Fibroblast of pulmonary artery (primary cell): Measurements from ENCODE around the gene ARHGAP27.

Source experiments
- DNase-seq: peaks from one replicate; pipeline ENCODE4 v3.0.0-alpha.2; 2010; ENCODE audit warnings: low read depth
- H3K4me3 ChIP-seq: replicated peaks from 2 replicates; pipeline ENCODE4 v1.5.1; 2011; ENCODE audit warnings: low read depth, mild to moderate bottlenecking, control low read depth, low read length, moderate library complexity
- TF ChIP-seq, protein P1 (sequence below): IDR thresholded peaks from 2 replicates; pipeline ENCODE4 v1.5.1; 2011; ENCODE audit warnings: mild to moderate bottlenecking, control low read depth, low read length, inconsistent platforms; ENCODE audit errors: missing control alignments

ARHGAP27 gene

DNA sequence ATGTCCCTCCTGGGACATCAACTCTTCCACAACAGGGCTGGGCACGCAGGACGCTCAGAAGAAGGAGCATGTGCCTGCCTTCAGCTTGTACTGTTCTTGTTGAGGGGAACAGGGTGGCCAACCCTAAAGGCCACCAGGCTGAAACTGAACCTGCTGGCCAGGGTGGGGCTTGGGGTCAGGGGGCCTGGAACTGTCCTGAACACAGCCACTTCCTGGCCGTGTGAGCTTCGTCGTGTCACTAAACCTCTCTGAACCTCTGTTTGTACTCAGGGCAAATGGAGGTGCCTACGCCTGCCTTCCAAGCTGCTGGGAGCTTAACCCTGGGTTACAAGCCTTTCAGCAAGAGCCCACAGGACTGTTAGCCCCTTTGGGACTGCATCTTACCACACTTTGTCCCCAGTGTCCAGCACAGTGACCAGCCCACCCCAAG, 6.7 kb downstream of the ARHGAP27 start:
- no peak overlapping the region for H3K4me3 ChIP-seq
- DNase-seq: no peak
- TF ChIP-seq, protein P1, sequence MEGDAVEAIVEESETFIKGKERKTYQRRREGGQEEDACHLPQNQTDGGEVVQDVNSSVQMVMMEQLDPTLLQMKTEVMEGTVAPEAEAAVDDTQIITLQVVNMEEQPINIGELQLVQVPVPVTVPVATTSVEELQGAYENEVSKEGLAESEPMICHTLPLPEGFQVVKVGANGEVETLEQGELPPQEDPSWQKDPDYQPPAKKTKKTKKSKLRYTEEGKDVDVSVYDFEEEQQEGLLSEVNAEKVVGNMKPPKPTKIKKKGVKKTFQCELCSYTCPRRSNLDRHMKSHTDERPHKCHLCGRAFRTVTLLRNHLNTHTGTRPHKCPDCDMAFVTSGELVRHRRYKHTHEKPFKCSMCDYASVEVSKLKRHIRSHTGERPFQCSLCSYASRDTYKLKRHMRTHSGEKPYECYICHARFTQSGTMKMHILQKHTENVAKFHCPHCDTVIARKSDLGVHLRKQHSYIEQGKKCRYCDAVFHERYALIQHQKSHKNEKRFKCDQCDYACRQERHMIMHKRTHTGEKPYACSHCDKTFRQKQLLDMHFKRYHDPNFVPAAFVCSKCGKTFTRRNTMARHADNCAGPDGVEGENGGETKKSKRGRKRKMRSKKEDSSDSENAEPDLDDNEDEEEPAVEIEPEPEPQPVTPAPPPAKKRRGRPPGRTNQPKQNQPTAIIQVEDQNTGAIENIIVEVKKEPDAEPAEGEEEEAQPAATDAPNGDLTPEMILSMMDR: no peak

DNA sequence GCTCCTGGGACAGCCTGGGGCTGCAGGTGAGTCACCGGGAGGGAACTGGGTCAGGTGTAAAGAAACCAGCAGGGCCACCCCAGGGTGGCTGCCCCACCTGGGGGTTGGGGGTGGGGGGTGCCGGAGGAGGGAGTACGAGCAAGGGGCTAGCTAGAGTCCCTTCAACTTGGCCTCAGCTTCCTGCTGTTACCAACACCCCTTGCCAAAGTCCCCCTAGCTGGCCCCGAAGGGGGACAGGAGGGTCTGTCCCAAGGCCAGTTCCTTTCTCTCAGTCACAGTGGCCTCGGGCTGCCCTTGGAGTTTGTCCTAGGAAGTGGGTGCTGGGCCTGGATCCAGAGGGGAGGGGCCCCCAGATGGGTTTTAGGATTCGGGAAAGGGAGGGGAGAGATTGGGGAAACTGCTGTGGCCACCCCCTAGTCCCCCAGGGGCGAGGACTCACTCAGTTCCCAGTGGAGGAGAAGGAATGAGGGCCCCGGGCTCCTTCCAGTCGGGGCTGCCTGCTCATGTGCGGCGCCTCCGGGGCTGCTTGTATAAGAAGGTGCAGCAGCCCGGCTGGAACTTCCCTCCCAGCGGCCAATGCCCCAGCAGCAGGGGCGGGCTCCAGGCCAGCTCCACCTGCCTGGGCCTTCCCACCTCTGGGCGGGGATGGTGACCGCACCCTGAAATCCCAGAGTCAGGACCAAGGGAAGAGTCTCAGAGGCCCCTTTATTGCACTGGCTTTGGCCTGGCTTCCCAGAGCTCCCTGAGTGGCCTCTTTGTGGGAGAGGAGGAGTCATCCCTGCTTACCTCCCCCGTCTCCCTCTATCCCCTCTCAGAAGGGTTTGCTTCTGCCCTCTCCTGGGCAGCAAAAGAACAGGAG, 7.3 kb downstream of the ARHGAP27 start:
- no peak overlapping the region for H3K4me3 ChIP-seq

DNA sequence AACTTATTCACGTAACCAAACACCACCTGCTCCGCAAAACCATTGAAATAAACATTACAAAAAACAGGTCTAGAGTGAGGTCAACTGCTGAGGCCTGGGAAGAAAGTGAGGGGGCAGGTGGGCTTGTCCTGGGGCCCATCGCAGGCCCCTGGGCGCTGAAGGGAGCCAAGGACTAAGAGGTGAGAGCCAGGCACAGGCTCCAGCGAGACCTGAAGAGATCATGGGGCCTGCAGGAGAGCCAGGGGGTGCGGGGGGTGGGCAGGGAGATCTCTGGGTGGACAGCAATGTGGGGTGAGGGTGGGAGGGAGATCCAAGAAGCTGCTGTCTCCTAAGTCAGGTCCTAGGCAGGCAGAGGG, 7.9 kb downstream of the ARHGAP27 start:
- no peak for DNase-seq
- H3K4me3 ChIP-seq: no peak overlapping the region
- TF ChIP-seq, protein P1: no peak

More for the DNA sequence above, 7.3 kb downstream of the ARHGAP27 start:
- TF ChIP-seq, protein P1: peak; percentile 62
- peak; percentile 81 for DNase-seq

DNA sequence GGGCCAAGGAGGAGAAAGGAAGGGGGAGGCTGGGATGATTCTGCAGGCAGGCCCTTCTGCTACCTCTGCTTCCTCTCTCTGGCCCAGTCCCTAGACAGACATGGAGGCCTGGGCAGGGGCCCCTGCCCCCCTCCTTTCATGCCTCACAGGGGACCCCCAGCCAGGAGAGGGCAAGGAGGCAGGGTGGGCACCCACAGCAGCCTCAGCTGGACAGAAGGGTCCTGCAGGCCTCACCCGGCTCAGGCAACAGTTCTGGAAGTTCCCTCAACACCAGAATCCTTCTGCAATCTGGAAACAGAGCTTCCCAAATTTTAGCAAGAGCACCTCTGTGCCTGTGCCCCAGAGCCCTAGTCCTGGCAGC, 8.7 kb downstream of the ARHGAP27 start:
- H3K4me3 ChIP-seq: no peak overlapping the region
- DNase-seq: no peak
- TF ChIP-seq, protein P1: no peak

DNA sequence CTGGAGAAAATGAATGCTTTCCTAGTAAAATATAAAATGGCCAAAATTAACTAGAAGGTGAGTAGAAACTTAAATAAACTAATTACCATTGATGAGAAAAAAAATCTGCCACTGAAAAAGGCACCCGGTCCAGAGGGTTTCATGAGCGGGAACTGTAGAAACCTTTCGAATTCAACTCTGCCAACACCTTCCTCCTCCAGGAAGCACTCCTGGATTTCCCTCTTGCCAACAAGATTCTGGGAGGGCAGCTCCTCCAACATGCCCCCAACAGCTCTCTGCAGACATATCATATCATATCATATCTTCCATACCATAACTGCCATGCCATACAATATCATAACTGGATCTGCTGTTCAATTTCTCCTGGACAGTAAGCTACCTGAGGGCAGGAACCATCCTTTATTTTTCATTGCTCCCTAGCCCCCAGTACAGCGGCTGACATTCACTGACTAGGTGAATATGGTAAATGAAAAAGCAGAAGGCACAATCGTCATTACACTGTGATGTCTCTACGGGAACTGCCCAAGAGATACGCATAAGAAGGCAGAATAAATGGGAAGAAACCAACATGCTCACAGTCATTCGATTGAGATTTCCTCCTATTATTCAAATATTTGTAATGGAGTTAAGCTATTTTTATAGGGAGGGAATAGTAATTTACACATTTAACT, 9.2 kb downstream of the ARHGAP27 start:
- TF ChIP-seq, protein P1: no peak
- no peak for DNase-seq
- H3K4me3 ChIP-seq: no peak overlapping the region

DNA sequence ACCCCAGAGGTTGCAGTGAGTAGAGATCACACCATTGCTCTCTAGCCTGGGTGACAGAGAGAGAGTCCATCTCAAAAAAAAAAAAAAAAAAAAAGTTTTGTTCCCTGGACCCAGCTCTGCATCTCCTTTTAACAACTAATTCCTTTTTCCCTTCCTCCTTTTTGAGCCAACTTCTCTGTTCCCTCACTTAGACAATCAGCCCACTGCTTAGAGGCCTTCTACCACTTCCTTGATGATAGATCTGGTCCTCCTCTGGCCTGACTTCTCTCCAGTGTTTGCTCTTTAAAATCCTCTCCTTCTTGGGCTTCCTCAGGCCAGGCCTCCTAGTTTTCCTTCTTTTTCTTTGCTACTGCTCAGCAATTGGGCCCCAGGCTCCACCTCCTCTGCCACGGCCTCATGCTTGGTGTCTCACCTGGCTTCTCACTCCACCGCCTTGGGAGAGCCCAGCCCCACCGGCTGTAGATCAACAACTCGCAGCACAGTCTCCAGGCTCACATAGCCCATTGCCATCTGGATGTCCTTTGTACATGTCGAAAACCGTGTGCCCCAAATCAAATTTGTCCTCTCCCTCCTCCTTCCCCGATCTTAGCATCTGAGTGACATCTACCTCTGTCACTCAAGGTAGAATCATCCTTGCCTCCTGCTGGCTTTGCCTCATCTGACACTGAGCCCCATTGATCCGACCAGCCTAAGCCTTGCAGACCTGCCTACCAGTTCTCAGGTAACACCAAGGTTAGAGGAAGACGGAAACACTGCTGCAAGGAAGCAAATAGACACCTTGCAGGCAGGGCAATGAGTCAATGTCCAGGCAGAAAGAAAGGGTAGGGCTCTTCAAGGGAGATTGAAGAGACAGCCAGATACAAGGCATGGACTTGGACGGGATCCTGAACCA, 17.4 kb downstream of the ARHGAP27 start:
- TF ChIP-seq, protein P1: no peak
- DNase-seq: no peak
- no peak overlapping the region for H3K4me3 ChIP-seq
